HUES6 (cell line): ENCODE data around the gene NFATC3.
A peak's percentile ranks its signal among the peaks of the same experiment; 100 is the strongest.

ENCODE experiments used
- H3K27ac ChIP-seq: 2 replicates; pipeline ENCODE4 v1.7.0; 2013; ENCODE audit warnings: low read depth, mild to moderate bottlenecking, low read length, inconsistent platforms
- H3K27me3 ChIP-seq: 2 replicates; pipeline ENCODE4 v1.6.1; 2013; ENCODE audit warnings: low read length; ENCODE audit not compliant: control insufficient read depth, insufficient read depth
- H3K36me3 ChIP-seq: 2 replicates; pipeline ENCODE4 v1.6.1; 2013; ENCODE audit warnings: low read length; ENCODE audit not compliant: control insufficient read depth, insufficient read depth
- H3K4me1 ChIP-seq: 2 replicates; pipeline ENCODE4 v1.6.1; 2013; ENCODE audit warnings: low read length; ENCODE audit not compliant: control insufficient read depth, insufficient read depth
- H3K4me3 ChIP-seq: 2 replicates; pipeline ENCODE4 v1.5.1; 2013; ENCODE audit warnings: low read depth, low read length
- H3K9ac ChIP-seq: one replicate; pipeline ENCODE4 v1.6.1; 2013; ENCODE audit warnings: mild to moderate bottlenecking, low read length
- H3K9me3 ChIP-seq: 2 replicates; pipeline ENCODE4 v1.6.1; 2013; ENCODE audit warnings: low read depth, low read length; ENCODE audit not compliant: control insufficient read depth, insufficient read depth

NFATC3 gene

DNA sequence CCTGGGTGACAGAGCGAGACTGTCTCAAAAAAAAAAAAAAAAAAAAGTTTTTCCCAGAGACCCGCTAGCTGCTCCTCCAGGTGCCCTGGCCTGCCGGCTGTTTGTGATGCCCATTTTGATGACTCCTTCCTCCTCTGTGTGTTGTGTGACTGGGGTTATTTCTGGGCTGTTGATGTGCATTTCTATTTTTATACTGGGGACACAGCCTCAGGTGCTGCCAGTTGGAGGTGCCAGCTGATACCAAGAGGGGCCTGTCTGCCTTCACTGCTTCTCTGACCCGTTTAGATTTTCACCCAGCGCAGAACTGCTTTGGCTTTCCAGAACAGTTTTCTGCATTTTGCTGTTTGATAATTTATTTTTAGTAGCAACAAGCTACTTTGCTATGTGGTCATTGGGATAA lies 166.7 kb downstream of the NFATC3 start:
- Histone ChIP-seq H3K4me1 (no peaks in the 10 kb centered on the region), H3K36me3 (0 out of 2 replicates have a peak, but pooled peaks cover 9% of the 10 kb centered on the region), H3K9ac (no peak overlapping the region), H3K9me3 (no peaks in the 10 kb centered on the region), H3K27ac (no peak overlapping the region), H3K27me3 (no peaks in the 10 kb centered on the region), H3K4me3 (no peak overlapping the region)

DNA sequence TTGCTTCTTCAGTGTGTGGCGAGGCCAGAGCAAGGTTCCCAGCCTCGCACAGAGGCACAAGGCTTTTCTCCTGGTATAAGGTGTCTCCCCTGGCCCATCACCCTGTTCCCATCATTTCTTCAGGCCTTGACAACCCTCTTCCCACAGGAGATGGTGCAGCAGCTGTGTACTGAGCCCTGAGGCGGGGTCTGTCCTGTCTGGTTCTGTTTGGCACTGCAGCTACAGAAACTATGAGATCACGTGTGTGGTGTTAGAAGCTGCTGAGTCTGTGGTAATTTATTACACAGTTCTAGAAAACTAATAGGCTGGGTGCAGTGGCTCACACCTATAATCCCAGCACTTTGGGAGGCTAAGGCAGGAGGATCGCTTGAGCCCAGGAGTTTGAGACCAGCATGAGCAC lies 167.2 kb downstream of the NFATC3 start:
- Histone ChIP-seq H3K27me3 (no peaks in the 10 kb centered on the region), H3K9me3 (no peaks in the 10 kb centered on the region), H3K27ac (no peak overlapping the region), H3K9ac (no peak overlapping the region), H3K4me3 (no peak overlapping the region), H3K4me1 (no peaks in the 10 kb centered on the region; the same call in 1 of the 2 replicates), H3K36me3 (0 out of 2 replicates have a peak, but pooled peaks cover 9% of the 10 kb centered on the region)

DNA sequence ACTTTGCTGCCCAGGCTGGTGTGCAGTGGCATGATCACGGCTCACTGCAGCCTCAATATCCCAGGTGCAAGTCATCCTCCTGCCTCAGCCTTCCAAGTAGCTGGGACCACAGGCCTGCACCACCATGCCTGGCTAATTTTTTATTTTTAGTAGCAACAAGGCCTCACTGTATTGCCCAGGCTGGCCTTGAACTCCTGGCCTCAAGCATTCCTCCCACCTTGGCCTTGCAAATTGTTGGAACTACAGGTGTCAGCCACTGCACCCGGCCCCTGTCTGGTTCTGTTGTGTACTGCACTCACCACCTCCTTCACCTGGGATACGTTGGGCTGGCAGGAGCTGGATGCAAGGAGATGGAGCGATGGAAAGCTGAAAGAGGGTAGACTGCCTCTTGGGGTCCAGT lies 168.6 kb downstream of the NFATC3 start:
- 0 out of 2 replicates have a peak, but pooled peaks cover 9% of the 10 kb centered on the region for H3K36me3 ChIP-seq
- no peak overlapping the region for H3K4me3 ChIP-seq
- H3K27ac ChIP-seq = no peak overlapping the region
- H3K9me3 ChIP-seq = no peaks in the 10 kb centered on the region
- H3K9ac ChIP-seq = no peak overlapping the region
- no peaks in the 10 kb centered on the region; the same call in 1 of the 2 replicates for H3K4me1 ChIP-seq
- H3K27me3 ChIP-seq = no peaks in the 10 kb centered on the region

DNA sequence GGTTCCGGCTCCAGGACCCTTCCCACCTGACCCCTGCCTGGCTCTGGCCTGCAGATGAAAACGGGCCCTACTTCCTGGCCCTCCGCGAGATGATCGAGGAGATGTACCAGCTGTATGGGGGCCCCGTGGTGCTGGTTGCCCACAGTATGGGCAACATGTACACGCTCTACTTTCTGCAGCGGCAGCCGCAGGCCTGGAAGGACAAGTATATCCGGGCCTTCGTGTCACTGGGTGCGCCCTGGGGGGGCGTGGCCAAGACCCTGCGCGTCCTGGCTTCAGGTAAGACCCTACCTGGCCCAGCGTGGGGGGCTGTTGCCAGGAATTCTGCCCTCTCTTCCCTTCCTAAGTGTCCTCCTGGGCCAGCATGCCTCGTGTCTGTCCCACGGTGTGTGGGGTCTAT lies 170.5 kb downstream of the NFATC3 start:
- Histone ChIP-seq H3K9me3 (no peaks in the 10 kb centered on the region), H3K4me1 (no peaks in the 10 kb centered on the region; the same call in 1 of the 2 replicates), H3K27me3 (no peaks in the 10 kb centered on the region), H3K9ac (no peak overlapping the region), H3K36me3 (peaks cover 16% of the 10 kb centered on the region), H3K27ac (no peak overlapping the region), H3K4me3 (no peak overlapping the region)

DNA sequence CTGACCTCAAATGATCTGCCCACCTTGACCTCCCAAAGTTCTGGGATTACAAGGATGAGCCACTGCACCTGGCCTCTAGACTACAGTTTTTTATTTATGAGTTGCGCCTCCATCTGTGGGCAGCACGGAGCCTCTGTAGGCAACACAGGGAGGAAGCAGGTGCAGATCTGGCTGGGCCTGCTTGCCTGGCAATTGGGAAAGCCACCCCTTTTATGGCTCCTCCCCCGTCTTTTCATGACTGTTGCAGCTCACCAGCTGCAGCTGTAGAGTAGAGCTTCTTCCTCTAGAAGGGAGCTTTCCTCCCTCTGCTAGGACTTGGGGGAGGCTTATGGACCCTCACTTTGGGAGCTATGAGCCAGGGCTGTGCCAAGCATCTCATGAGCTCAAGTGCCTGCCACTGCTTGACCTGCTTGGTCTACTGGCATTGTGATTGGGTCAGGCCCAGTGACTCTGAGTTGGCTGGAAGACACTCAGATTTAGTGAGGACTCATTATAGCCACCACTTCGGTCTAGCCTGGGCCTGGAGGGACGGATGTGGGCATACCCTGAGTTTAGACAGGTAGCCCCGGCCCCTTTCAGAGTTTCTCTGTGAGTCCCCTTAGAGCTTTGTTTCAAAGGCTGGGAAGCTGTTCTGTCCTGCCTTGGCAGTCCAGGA lies 172.2 kb downstream of the NFATC3 start:
- Histone ChIP-seq H3K27me3 (no peaks in the 10 kb centered on the region), H3K36me3 (peaks cover 16% of the 10 kb centered on the region), H3K9me3 (no peaks in the 10 kb centered on the region), H3K27ac (no peak overlapping the region), H3K4me3 (no peak overlapping the region), H3K4me1 (no peaks in the 10 kb centered on the region; the same call in 1 of the 2 replicates), H3K9ac (no peak overlapping the region)

DNA sequence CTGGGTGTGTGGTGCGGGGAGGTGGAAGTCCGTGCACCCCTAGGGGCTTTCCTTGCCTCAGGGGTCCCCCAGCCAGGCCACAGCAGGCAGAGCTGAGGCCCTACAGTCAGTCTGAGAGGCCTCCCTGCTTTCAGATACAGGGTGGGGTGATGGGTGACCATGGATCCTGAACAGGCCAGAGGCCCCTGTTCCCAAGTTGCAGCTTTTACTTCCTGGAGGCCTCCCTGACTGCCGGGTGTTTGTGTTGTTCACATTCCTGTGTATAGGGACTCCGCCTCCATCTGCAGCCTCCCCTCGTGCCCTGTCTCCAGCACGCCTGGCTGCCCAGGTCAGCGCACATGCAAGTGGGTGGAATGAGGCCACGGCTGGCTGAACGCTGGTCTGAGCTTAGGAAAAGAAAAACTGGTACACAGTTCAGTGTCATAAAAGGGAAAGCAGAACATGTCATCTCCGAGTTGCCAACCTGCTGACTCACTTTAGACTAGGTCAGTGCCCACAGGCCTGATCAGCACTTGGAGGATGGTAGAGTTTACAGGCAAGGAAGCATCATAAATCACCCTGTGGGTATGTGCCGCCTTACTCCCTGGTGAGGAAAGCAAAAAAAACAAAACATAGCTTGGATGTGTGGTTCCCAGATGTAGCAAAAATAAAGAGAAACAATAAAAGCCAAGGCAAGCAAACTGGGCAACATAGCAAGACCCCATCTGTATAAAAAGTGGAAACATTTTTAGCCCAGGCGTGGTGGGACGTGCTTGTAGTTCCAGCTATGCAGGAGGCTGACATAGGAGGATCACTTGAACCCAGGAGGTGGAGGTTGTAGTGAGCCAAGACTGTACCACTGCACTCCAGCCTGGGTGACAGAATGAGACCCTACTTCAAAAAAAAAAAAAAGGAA lies 173.0 kb downstream of the NFATC3 start:
- Histone ChIP-seq H3K36me3 (peaks cover 16% of the 10 kb centered on the region), H3K27me3 (no peaks in the 10 kb centered on the region), H3K4me1 (no peaks in the 10 kb centered on the region; the same call in 1 of the 2 replicates), H3K27ac (no peak overlapping the region), H3K9me3 (no peaks in the 10 kb centered on the region), H3K4me3 (no peak overlapping the region), H3K9ac (no peak overlapping the region)

DNA sequence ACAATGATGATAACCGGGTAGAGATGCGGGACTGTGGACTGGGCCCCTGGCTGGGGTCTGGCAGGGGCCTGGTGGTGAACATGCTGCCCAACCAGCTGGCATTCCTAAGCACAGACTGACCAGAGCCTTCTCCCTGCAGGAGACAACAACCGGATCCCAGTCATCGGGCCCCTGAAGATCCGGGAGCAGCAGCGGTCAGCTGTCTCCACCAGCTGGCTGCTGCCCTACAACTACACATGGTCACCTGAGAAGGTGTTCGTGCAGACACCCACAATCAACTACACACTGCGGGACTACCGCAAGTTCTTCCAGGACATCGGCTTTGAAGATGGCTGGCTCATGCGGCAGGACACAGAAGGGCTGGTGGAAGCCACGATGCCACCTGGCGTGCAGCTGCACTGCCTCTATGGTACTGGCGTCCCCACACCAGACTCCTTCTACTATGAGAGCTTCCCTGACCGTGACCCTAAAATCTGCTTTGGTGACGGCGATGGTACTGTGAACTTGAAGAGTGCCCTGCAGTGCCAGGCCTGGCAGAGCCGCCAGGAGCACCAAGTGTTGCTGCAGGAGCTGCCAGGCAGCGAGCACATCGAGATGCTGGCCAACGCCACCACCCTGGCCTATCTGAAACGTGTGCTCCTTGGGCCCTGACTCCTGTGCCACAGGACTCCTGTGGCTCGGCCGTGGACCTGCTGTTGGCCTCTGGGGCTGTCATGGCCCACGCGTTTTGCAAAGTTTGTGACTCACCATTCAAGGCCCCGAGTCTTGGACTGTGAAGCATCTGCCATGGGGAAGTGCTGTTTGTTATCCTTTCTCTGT lies 174.0 kb downstream of the NFATC3 start:
- no peak overlapping the region for H3K27ac ChIP-seq
- peaks cover 16% of the 10 kb centered on the region for H3K36me3 ChIP-seq
- no peak overlapping the region for H3K9ac ChIP-seq
- H3K9me3 ChIP-seq = no peaks in the 10 kb centered on the region
- no peak overlapping the region for H3K4me3 ChIP-seq
- H3K27me3 ChIP-seq = no peaks in the 10 kb centered on the region
- no peaks in the 10 kb centered on the region; the same call in 1 of the 2 replicates for H3K4me1 ChIP-seq

DNA sequence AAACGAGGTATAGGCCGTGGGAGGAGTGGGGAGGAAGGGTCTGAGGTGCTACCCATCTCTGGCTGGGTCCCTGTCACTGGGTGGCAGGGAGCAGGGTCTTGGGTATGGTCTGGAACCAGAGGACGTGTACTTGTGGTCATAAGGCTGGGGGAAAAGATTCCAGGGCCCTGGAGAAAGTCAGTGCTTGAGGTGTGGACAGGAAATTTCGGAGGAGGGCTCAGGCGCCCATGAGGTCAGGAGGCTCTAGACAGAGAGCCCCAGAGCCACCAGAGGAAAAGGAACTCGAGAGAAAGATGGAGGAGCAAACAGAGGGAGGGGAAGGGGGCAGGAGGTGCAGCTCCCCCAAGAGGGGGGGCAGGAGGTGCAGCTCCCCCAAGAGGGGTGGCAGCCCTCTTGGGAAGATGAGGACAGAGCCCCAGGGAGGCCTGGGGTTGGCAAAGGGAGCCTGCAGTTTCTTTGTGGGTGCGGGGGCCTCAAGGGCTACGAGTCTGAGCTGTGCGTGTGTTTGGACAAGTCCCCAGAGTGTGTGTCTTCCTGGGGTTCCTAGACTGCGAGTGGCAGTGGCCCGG lies 178.5 kb downstream of the NFATC3 start:
- Histone ChIP-seq H3K9me3 (no peaks in the 10 kb centered on the region), H3K9ac (peak overlapping the region; percentile 96), H3K4me3 (peak overlapping the region; percentile 91), H3K4me1 (peaks cover 22% of the 10 kb centered on the region), H3K36me3 (peaks cover 10% of the 10 kb centered on the region), H3K27me3 (no peaks in the 10 kb centered on the region), H3K27ac (peak overlapping the region; percentile 72; the same call in 1 of the 2 replicates)

DNA sequence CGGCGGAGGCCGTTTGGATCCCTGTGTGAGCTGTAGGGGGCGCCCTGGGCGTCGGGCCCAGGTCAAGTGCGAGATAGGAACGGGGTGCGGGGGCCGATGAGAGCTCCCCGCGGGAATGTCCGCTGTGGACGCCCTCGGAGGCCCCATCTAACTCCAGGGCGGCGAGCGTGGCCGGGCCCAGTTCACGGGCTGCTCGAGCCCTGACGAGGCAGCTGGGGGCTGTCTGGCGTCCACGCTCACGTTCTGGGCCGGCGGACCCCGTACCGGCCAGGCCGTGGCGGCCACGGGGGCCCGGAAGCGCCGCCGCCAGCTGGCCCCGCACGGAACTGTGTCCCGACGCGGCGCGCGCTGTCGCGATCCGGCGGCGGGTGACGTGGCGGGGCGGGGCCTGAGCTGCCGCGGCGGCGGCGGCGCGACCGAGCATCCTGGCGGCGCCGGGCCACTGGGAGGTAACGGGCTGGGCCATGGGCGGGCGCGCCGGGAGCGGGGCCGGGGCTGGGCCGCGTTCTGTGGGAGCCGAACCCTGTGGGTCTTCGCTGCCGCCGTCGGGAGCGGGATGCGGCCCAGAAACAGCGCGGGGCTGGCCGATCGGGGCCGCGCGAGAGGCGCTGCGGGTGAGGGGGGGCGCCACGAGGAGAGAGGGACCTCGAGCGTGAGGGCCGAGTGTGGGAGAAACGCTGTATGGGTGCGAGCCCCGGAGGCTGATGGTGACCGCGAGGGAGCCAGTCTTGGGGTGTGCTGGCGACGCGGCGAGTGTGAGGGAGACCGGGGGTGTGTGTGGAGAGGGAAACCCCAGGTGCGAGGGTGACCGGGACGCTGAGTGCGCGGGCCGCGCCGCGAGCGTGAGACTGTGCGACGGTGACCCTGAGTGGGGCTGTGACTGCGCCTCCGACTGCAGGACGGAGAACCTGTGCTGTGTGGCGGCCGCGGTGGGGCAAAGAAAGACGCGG lies 179.2 kb downstream of the NFATC3 start, which contains the start of gene SLC7A6:
TSS of gene SLC7A6 (plus strand) at position 399 of the 950 bp plus-strand sequence. CDS start 10,201 bp downstream, outside the sequence.
- H3K27ac ChIP-seq = peak within 1 kb of the TSS; percentile 81; the same call in 1 of the 2 replicates
- H3K27me3 ChIP-seq = no peaks in the 10 kb centered on the region
- H3K4me1 ChIP-seq = peaks cover 22% of the 10 kb centered on the region
- H3K9me3 ChIP-seq = no peaks in the 10 kb centered on the region
- H3K36me3 ChIP-seq = peaks cover 5% of the 10 kb centered on the region
- H3K9ac ChIP-seq = peak within 1 kb of the TSS; percentile 96
- H3K4me3 ChIP-seq = peak within 1 kb of the TSS; percentile 91
